Progenitor cell of endocrine pancreas (in vitro differentiated cells): ENCODE measurements around the gene USP32. TPM values are rescaled to one million over a fixed set of nuclear protein-coding genes. Genes with fewer than 3 reads are reported as not detected.

Experiments
- DNase-seq: peaks from one replicate; pipeline ENCODE4 v3.0.0; 2021; ENCODE audit warnings: low spot score; ENCODE audit not compliant: unreplicated experiment
- H3K27ac Mint-ChIP-seq: 2 replicates; pipeline ENCODE4 v1.8.0; 2021; ENCODE audit warnings: mild to moderate bottlenecking, moderate library complexity, mixed read lengths
- H3K27me3 Mint-ChIP-seq: 2 replicates; pipeline ENCODE4 v1.8.0; 2021; ENCODE audit warnings: mixed read lengths
- H3K36me3 Mint-ChIP-seq: 2 replicates; pipeline ENCODE4 v1.8.0; 2022; ENCODE audit warnings: mixed read lengths; ENCODE audit not compliant: insufficient read depth
- H3K4me1 Mint-ChIP-seq: 2 replicates; pipeline ENCODE4 v1.8.0; 2021; ENCODE audit warnings: low read depth, mixed read lengths
- H3K4me3 Mint-ChIP-seq: 2 replicates; pipeline ENCODE4 v1.8.0; 2021; ENCODE audit warnings: low read depth, mild to moderate bottlenecking, moderate library complexity, mixed read lengths
- H3K9me3 Mint-ChIP-seq: 2 replicates; pipeline ENCODE4 v1.8.0; 2021; ENCODE audit warnings: low read depth, mixed read lengths
- CTCF ChIP-seq: fragments of 200-600 bp; sonication (generic); IDR thresholded peaks from one replicate; pipeline ENCODE4 v1.5.0; 2021; ENCODE audit warnings: antibody characterized with exemption, mild to moderate bottlenecking; ENCODE audit not compliant: unreplicated experiment
- total RNA-seq: library from RNA; stranded (reverse); gene quantifications from 2 replicates; pipeline ENCODE4 v1.2.1, GENCODE V29; 2021

Gene USP32
- total RNA-seq, 1 donor from 2014 or later, result 42.7 TPM

GRCh38 chr17:60292697-60293096, 99.2 kb downstream of the USP32 start:
- Mint-ChIP-seq H3K27ac (no peak overlapping the region), H3K9me3 (no peaks in the 10 kb centered on the region), H3K36me3 (peaks cover 8% of the 10 kb centered on the region), H3K4me3 (no peak overlapping the region), H3K4me1 (peaks cover 3% of the 10 kb centered on the region), H3K27me3 (no peaks in the 10 kb centered on the region)
- DNase-seq, result no peak
- no peak for TF ChIP-seq CTCF

DNA sequence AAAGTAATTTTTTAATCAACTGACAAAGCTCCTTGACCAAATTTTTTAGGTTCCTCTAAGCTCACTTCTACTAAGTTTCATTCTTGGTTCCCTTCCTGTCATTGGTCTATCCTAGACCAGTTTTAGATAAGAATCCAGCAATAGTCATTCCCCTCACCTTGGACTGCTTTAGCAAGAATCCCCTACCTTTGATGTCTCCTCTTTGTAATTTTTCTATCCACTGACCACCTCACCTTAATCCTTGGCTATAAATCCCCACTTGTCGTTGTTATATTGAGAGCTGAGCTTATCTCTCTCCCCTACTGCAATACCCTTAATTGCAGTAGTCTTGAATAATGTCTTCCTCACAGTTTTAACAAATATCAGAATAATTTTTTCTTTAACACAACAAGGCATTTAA, 107.2 kb downstream of the USP32 start:
- Mint-ChIP-seq H3K36me3 (peaks cover 8% of the 10 kb centered on the region), H3K9me3 (no peaks in the 10 kb centered on the region), H3K4me1 (no peaks in the 10 kb centered on the region), H3K27ac (peak overlapping the region; percentile 29), H3K4me3 (no peak overlapping the region), H3K27me3 (no peaks in the 10 kb centered on the region)
- no peak for DNase-seq
- TF ChIP-seq CTCF, result no peak

DNA sequence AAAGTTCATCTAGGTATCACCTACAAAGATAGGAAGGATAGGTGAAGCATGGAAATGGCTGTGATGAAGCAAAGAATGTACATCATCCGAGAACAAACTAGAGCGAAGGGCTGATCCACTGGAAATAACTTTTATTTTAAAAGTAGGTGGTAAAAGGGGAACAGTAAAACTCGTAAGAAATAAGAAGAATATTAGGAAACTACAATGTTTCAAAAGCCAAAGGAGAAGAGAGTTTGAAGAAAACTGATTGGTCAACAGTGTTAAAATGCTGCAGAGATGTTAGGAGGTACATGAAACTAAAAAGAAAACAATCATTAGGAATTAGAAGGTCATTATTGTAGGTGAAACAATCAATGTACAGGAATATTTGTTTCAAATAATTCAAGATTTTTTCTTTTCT, 108.1 kb downstream of the USP32 start:
- H3K36me3 Mint-ChIP-seq, result peaks cover 8% of the 10 kb centered on the region

DNA sequence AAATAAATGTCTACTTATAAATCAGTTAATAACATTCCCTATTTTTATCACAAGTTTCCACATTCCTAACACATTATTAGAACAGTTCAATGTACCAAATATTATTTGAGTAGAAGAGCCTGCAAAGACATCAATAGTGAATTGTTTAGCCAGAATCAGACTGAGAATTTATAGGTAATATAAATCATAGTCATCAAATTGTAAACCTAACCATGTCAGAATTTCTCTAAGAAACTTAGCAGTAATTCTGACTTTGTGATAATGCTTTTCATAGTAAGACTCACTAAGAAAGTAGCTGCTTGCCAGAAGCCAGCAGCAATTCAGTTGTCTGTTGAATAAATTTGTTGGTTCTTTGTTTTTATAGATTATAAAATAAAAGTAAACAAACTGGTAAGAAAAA, 111.3 kb downstream of the USP32 start:
- Mint-ChIP-seq H3K27ac (no peak overlapping the region), H3K4me1 (no peaks in the 10 kb centered on the region), H3K27me3 (no peaks in the 10 kb centered on the region), H3K9me3 (no peaks in the 10 kb centered on the region), H3K36me3 (peaks cover 3% of the 10 kb centered on the region), H3K4me3 (no peak overlapping the region)
- no peak for DNase-seq
- no peak for TF ChIP-seq CTCF

More for the DNA sequence above, 108.1 kb downstream of the USP32 start:
- no peak for TF ChIP-seq CTCF
- H3K4me3 Mint-ChIP-seq, result no peak overlapping the region
- DNase-seq, result no peak
- H3K9me3 Mint-ChIP-seq, result no peaks in the 10 kb centered on the region
- H3K27me3 Mint-ChIP-seq, result no peaks in the 10 kb centered on the region
- H3K27ac Mint-ChIP-seq, result no peak overlapping the region
- no peaks in the 10 kb centered on the region for H3K4me1 Mint-ChIP-seq

- no peak for DNase-seq
- H3K4me1 Mint-ChIP-seq, result no peaks in the 10 kb centered on the region
- H3K4me3 Mint-ChIP-seq, result no peak overlapping the region
- no peaks in the 10 kb centered on the region for H3K9me3 Mint-ChIP-seq
- no peak for TF ChIP-seq CTCF
- H3K27me3 Mint-ChIP-seq, result no peaks in the 10 kb centered on the region
- peaks cover 1% of the 10 kb centered on the region for H3K36me3 Mint-ChIP-seq
- H3K27ac Mint-ChIP-seq, result no peak overlapping the region
These were observed 113.7 kb downstream of the USP32 start for GRCh38 chr17:60278237-60278636.
